ENCODE measurements around the gene PAX5.

Gene PAX5

GRCh38 chr9:37037503-37038301, 3.6 kb upstream of the PAX5 start:
- DNase-seq (ENCODE audit: low read depth in 3 of 3, low spot score in 1 of 3), result no peak

GRCh38 chr9:37036776-37037502, 2.9 kb upstream of the PAX5 start:
- DNase-seq (ENCODE audit: low read depth in 3 of 3, low spot score in 1 of 3), result no peak

GRCh38 chr9:37036371-37036775, 2.3 kb upstream of the PAX5 start:
- no peak for DNase-seq (ENCODE audit: low read depth in 3 of 3, low spot score in 1 of 3)

GRCh38 chr9:37035648-37036370, 1.7 kb upstream of the PAX5 start:
- DNase-seq (ENCODE audit: low read depth in 3 of 3, low spot score in 1 of 3), result no peak

- no peak for DNase-seq (ENCODE audit: low read depth in 3 of 3, low spot score in 1 of 3)
Observed at GRCh38 chr9:37034938-37035647, 1.0 kb upstream of the PAX5 start.

GRCh38 chr9:37034305-37034937, 353 bp upstream of the PAX5 start:
- DNase-seq (ENCODE audit: low read depth in 3 of 3, low spot score in 1 of 3), result no peak

- DNase-seq (ENCODE audit: low read depth in 3 of 3, low spot score in 1 of 3), result no peak
Observed at GRCh38 chr9:37033141-37033540, 927 bp downstream of the PAX5 start.

GRCh38 chr9:37032713-37033112, 1.4 kb downstream of the PAX5 start:
- DNase-seq (ENCODE audit: low read depth in 3 of 3, low spot score in 1 of 3), result no peak

GRCh38 chr9:37031902-37032301, 2.2 kb downstream of the PAX5 start:
- DNase-seq (ENCODE audit: low read depth in 3 of 3, low spot score in 1 of 3), result no peak

GRCh38 chr9:37031081-37031480, 3.0 kb downstream of the PAX5 start:
- no peak for DNase-seq (ENCODE audit: low read depth in 3 of 3, low spot score in 1 of 3)

GRCh38 chr9:37030611-37030939, 3.5 kb downstream of the PAX5 start:
- no peak for DNase-seq (ENCODE audit: low read depth in 3 of 3, low spot score in 1 of 3)

- no peak for DNase-seq (ENCODE audit: low read depth in 3 of 3, low spot score in 1 of 3)
Observed at GRCh38 chr9:37029776-37030610, 4.1 kb downstream of the PAX5 start.

GRCh38 chr9:37029304-37029775, 4.7 kb downstream of the PAX5 start:
- DNase-seq (ENCODE audit: low read depth in 3 of 3, low spot score in 1 of 3), result no peak

GRCh38 chr9:37028420-37029031, 5.5 kb downstream of the PAX5 start:
- DNase-seq (ENCODE audit: low read depth in 3 of 3, low spot score in 1 of 3), result no peak

GRCh38 chr9:37027582-37028419, 6.3 kb downstream of the PAX5 start:
- DNase-seq (ENCODE audit: low read depth in 3 of 3, low spot score in 1 of 3), result peak; percentile 16 to 80 (median 47)

GRCh38 chr9:37026931-37027581, 7.0 kb downstream of the PAX5 start:
- no peak for DNase-seq (ENCODE audit: low read depth in 3 of 3, low spot score in 1 of 3)

- no peak for DNase-seq (ENCODE audit: low read depth in 3 of 3, low spot score in 1 of 3)
Observed at GRCh38 chr9:37026113-37026930, 7.7 kb downstream of the PAX5 start.

All from stimulated activated CD4-positive, alpha-beta T cell treated with anti-CD3 and anti-CD28 coated beads, TNF-alpha, amount 100 ng/mL, for 1 hour (primary cell).